Activated CD4-positive, alpha-beta memory T cell treated with anti-CD3 and anti-CD28 coated beads for 36 hours (primary cell): ENCODE measurements around the gene CNTN4. TPM values are rescaled to one million over a fixed set of nuclear protein-coding genes. Genes with fewer than 3 reads are reported as not detected.

ENCODE experiments used
- CTCF ChIA-PET: fragments of 350-600 bp; sonication (Branson Sonifier 250); formaldehyde crosslinking; loops from one replicate; lab custom pipeline; 2021; ENCODE audit warnings: antibody characterized with exemption, inconsistent platforms; lab: Charles Lee
- POLR2A ChIA-PET: fragments of 350-600 bp; sonication (Branson Sonifier 250); formaldehyde crosslinking; loops from one replicate; lab custom pipeline; 2021; ENCODE audit warnings: antibody characterized with exemption; lab: Charles Lee
- DNase-seq: peaks from one replicate; pipeline ENCODE4 v3.0.0-alpha.2; 2020
- H3K27ac Mint-ChIP-seq: one replicate; pipeline ENCODE4 v1.8.0; 2021; ENCODE audit warnings: mixed read lengths
- H3K27me3 Mint-ChIP-seq: one replicate; pipeline ENCODE4 v1.8.0; 2021; ENCODE audit warnings: mixed read lengths
- H3K36me3 Mint-ChIP-seq: one replicate; pipeline ENCODE4 v1.8.0; 2021; ENCODE audit warnings: mixed read lengths
- H3K4me1 Mint-ChIP-seq: one replicate; pipeline ENCODE4 v1.8.0; 2021; ENCODE audit warnings: low read depth, mixed read lengths
- H3K4me3 Mint-ChIP-seq: one replicate; pipeline ENCODE4 v1.8.0; 2021; ENCODE audit warnings: mild to moderate bottlenecking, mixed read lengths
- H3K9me3 Mint-ChIP-seq: one replicate; pipeline ENCODE4 v1.8.0; 2021; ENCODE audit warnings: mixed read lengths
- intact Hi-C: fragments of 100-400 bp; cut with micrococcal nuclease; formaldehyde crosslinking; loops from one replicate; pipeline ENCODE4 v1.15.1; 2023
- total RNA-seq, 2 experiments: library from RNA; stranded (reverse); gene quantifications; one replicate each; pipeline ENCODE4 v1.2.3, GENCODE V29; 2021

CNTN4 gene
- total RNA-seq, 2 experiments from 2014 or later = not detected

GRCh38 chr3:2706836-2707210, 608.2 kb downstream of the CNTN4 start:
- ChIA-PET POLR2A (no interaction called here), CTCF (no interaction called here)
- DNase-seq = no peak
- H3K4me3 Mint-ChIP-seq = no peak overlapping the region
- H3K27me3 Mint-ChIP-seq = no peaks in the 10 kb centered on the region
- intact Hi-C loops = loop anchor here (10.0 kb wide), 1 partner anchor 468 kb away; the partner anchor contains the start of gene CRBN
- no peak overlapping the region for H3K27ac Mint-ChIP-seq
- no peaks in the 10 kb centered on the region for H3K36me3 Mint-ChIP-seq
- no peaks in the 10 kb centered on the region for H3K9me3 Mint-ChIP-seq
- H3K4me1 Mint-ChIP-seq = no peaks in the 10 kb centered on the region

GRCh38 chr3:2711081-2711480, 612.4 kb downstream of the CNTN4 start:
- no peaks in the 10 kb centered on the region for H3K36me3 Mint-ChIP-seq
- H3K4me1 Mint-ChIP-seq = no peaks in the 10 kb centered on the region
- no peaks in the 10 kb centered on the region for H3K27me3 Mint-ChIP-seq
- CTCF ChIA-PET = no interaction called here
- intact Hi-C loops = no loop called here
- POLR2A ChIA-PET = no interaction called here
- H3K27ac Mint-ChIP-seq = no peak overlapping the region
- no peak for DNase-seq
- no peaks in the 10 kb centered on the region for H3K9me3 Mint-ChIP-seq
- no peak overlapping the region for H3K4me3 Mint-ChIP-seq

- CTCF ChIA-PET = interaction anchor here (0.6 to 1.1 kb wide), 3 partner anchors 11 to 31 kb away, joined by 3 to 4 read pairs (median 3); no protein-coding TSS in a partner anchor
- intact Hi-C loops = no loop called here
These were observed 615.3 kb downstream of the CNTN4 start for GRCh38 chr3:2713923-2714322.

GRCh38 chr3:2714834-2715233, 616.2 kb downstream of the CNTN4 start:
- intact Hi-C loops = no loop called here
- POLR2A ChIA-PET = no interaction called here
- no peaks in the 10 kb centered on the region for H3K27me3 Mint-ChIP-seq
- no peaks in the 10 kb centered on the region for H3K9me3 Mint-ChIP-seq
- no peaks in the 10 kb centered on the region for H3K4me1 Mint-ChIP-seq
- H3K36me3 Mint-ChIP-seq = no peaks in the 10 kb centered on the region
- CTCF ChIA-PET = interaction anchor here (0.6 kb wide), 1 partner anchor 36 kb away, joined by 3 read pairs; no protein-coding TSS in a partner anchor
- H3K27ac Mint-ChIP-seq = no peak overlapping the region
- H3K4me3 Mint-ChIP-seq = no peak overlapping the region
- DNase-seq = no peak

More at GRCh38 chr3:2713923-2714322, 615.3 kb downstream of the CNTN4 start:
- POLR2A ChIA-PET = no interaction called here
- Mint-ChIP-seq H3K9me3 (no peaks in the 10 kb centered on the region), H3K27me3 (no peaks in the 10 kb centered on the region), H3K4me3 (no peak overlapping the region), H3K36me3 (no peaks in the 10 kb centered on the region), H3K27ac (no peak overlapping the region), H3K4me1 (no peaks in the 10 kb centered on the region)
- DNase-seq = no peak

- DNase-seq = no peak
- no peak overlapping the region for H3K4me3 Mint-ChIP-seq
- CTCF ChIA-PET = no interaction called here
These were observed 628.4 kb downstream of the CNTN4 start for GRCh38 chr3:2727101-2727500.

GRCh38 chr3:2727610-2728318, 629.1 kb downstream of the CNTN4 start:
- DNase-seq = no peak
- Mint-ChIP-seq H3K27me3 (peaks cover 3% of the 10 kb centered on the region), H3K4me1 (no peaks in the 10 kb centered on the region), H3K9me3 (no peaks in the 10 kb centered on the region), H3K27ac (no peak overlapping the region), H3K4me3 (no peak overlapping the region), H3K36me3 (no peaks in the 10 kb centered on the region)
- POLR2A ChIA-PET = no interaction called here
- intact Hi-C loops = no loop called here
- CTCF ChIA-PET = no interaction called here

More at GRCh38 chr3:2727101-2727500, 628.4 kb downstream of the CNTN4 start:
- Mint-ChIP-seq H3K27me3 (peaks cover 3% of the 10 kb centered on the region), H3K4me1 (no peaks in the 10 kb centered on the region), H3K27ac (no peak overlapping the region), H3K9me3 (no peaks in the 10 kb centered on the region), H3K36me3 (no peaks in the 10 kb centered on the region)
- POLR2A ChIA-PET = no interaction called here
- intact Hi-C loops = no loop called here

- Mint-ChIP-seq H3K9me3 (no peaks in the 10 kb centered on the region), H3K4me1 (no peaks in the 10 kb centered on the region), H3K27ac (no peak overlapping the region), H3K4me3 (no peak overlapping the region), H3K36me3 (no peaks in the 10 kb centered on the region), H3K27me3 (peaks cover 5% of the 10 kb centered on the region)
- ChIA-PET CTCF (no interaction called here), POLR2A (no interaction called here)
- no peak for DNase-seq
- intact Hi-C loops = no loop called here
These were observed 633.2 kb downstream of the CNTN4 start for GRCh38 chr3:2731843-2732242.

- H3K27me3 Mint-ChIP-seq = peaks cover 5% of the 10 kb centered on the region
- H3K4me1 Mint-ChIP-seq = no peaks in the 10 kb centered on the region
- ChIA-PET CTCF (no interaction called here), POLR2A (no interaction called here)
- H3K36me3 Mint-ChIP-seq = no peaks in the 10 kb centered on the region
- intact Hi-C loops = no loop called here
- no peak overlapping the region for H3K27ac Mint-ChIP-seq
- no peak overlapping the region for H3K4me3 Mint-ChIP-seq
- no peak for DNase-seq
- H3K9me3 Mint-ChIP-seq = no peaks in the 10 kb centered on the region
These were observed 636.8 kb downstream of the CNTN4 start for GRCh38 chr3:2735392-2735894.

GRCh38 chr3:2741516-2741915, 642.9 kb downstream of the CNTN4 start:
- peaks cover 2% of the 10 kb centered on the region for H3K27me3 Mint-ChIP-seq
- POLR2A ChIA-PET = no interaction called here

GRCh38 chr3:2765002-2765579, 666.4 kb downstream of the CNTN4 start:
- Mint-ChIP-seq H3K4me1 (peaks cover 4% of the 10 kb centered on the region), H3K27me3 (no peaks in the 10 kb centered on the region), H3K4me3 (no peak overlapping the region), H3K27ac (no peak overlapping the region), H3K9me3 (no peaks in the 10 kb centered on the region), H3K36me3 (no peaks in the 10 kb centered on the region)
- no peak for DNase-seq
- ChIA-PET POLR2A (no interaction called here), CTCF (interaction anchor here (0.6 to 1.5 kb wide), 3 partner anchors 157 to 412 kb away, joined by 3 read pairs; no protein-coding TSS in a partner anchor)
- intact Hi-C loops = loop anchor here (2.0 to 10.0 kb wide), 3 partner anchors 158 to 414 kb away; partner anchors contain the start of gene CRBN

More at GRCh38 chr3:2741516-2741915, 642.9 kb downstream of the CNTN4 start:
- no peak overlapping the region for H3K27ac Mint-ChIP-seq
- H3K9me3 Mint-ChIP-seq = no peaks in the 10 kb centered on the region
- H3K36me3 Mint-ChIP-seq = no peaks in the 10 kb centered on the region
- H3K4me3 Mint-ChIP-seq = no peak overlapping the region
- no peak for DNase-seq
- no peaks in the 10 kb centered on the region for H3K4me1 Mint-ChIP-seq
- intact Hi-C loops = no loop called here
- CTCF ChIA-PET = no interaction called here

GRCh38 chr3:2770451-2770850, 671.8 kb downstream of the CNTN4 start:
- H3K9me3 Mint-ChIP-seq = no peaks in the 10 kb centered on the region
- ChIA-PET CTCF (no interaction called here), POLR2A (no interaction called here)
- no peak for DNase-seq
- no peaks in the 10 kb centered on the region for H3K27me3 Mint-ChIP-seq
- H3K36me3 Mint-ChIP-seq = no peaks in the 10 kb centered on the region
- intact Hi-C loops = no loop called here
- no peak overlapping the region for H3K4me3 Mint-ChIP-seq
- no peak overlapping the region for H3K27ac Mint-ChIP-seq
- no peaks in the 10 kb centered on the region for H3K4me1 Mint-ChIP-seq

GRCh38 chr3:2771193-2771592, 672.5 kb downstream of the CNTN4 start:
- no peaks in the 10 kb centered on the region for H3K27me3 Mint-ChIP-seq
- no peaks in the 10 kb centered on the region for H3K36me3 Mint-ChIP-seq
- intact Hi-C loops = no loop called here
- H3K4me3 Mint-ChIP-seq = no peak overlapping the region
- H3K9me3 Mint-ChIP-seq = no peaks in the 10 kb centered on the region
- H3K27ac Mint-ChIP-seq = no peak overlapping the region
- ChIA-PET CTCF (no interaction called here), POLR2A (no interaction called here)
- no peak for DNase-seq
- H3K4me1 Mint-ChIP-seq = no peaks in the 10 kb centered on the region
